Immature natural killer cell (primary cell): ENCODE data around the gene CPNE6. TPM values are rescaled to one million over a fixed set of nuclear protein-coding genes. Genes with fewer than 3 reads are reported as not detected.
A peak's percentile ranks its signal among the peaks of the same experiment; 100 is the strongest.
"Not testable (repeated sequence)": the region's sequence is repeated elsewhere in the genome, so short reads cannot be mapped to it uniquely, and the experiment has no call there.

Source experiments
- DNase-seq, 3 donors: peaks; one replicate each; pipeline ENCODE4 v3.0.0; 2022; ENCODE audit warnings: mixed read lengths in 1 of 3
- H3K27ac Mint-ChIP-seq, 6 donors: one replicate each; pipeline ENCODE4 v1.8.0; 2020; ENCODE audit warnings: mixed read lengths in 6 of 6, mild to moderate bottlenecking in 5 of 6, inconsistent platforms in 4 of 6, moderate library complexity in 3 of 6
- H3K27me3 Mint-ChIP-seq, 3 donors: one replicate each; pipeline ENCODE4 v1.8.0; 2020 to 2021; ENCODE audit warnings: low read depth in 3 of 3, mild to moderate bottlenecking in 3 of 3, mixed read lengths in 3 of 3, moderate library complexity in 3 of 3, inconsistent platforms in 1 of 3
- H3K36me3 Mint-ChIP-seq, 3 donors: one replicate each; pipeline ENCODE4 v1.8.0; 2020; ENCODE audit warnings: mixed read lengths in 3 of 3, inconsistent platforms in 2 of 3, mild to moderate bottlenecking in 2 of 3
- H3K4me1 Mint-ChIP-seq, 2 donors: one replicate each; pipeline ENCODE4 v1.8.0; 2020; ENCODE audit warnings: inconsistent platforms in 2 of 2, mild to moderate bottlenecking in 2 of 2, mixed read lengths in 2 of 2, moderate library complexity in 1 of 2
- H3K4me3 Mint-ChIP-seq, 5 donors: one replicate each; pipeline ENCODE4 v1.8.0; 2020; ENCODE audit warnings: mild to moderate bottlenecking in 5 of 5, mixed read lengths in 5 of 5, inconsistent platforms in 3 of 5, moderate library complexity in 3 of 5
- H3K9me3 Mint-ChIP-seq, 6 donors: one replicate each; pipeline ENCODE4 v1.8.0; 2020; ENCODE audit warnings: mild to moderate bottlenecking in 6 of 6, mixed read lengths in 6 of 6, inconsistent platforms in 4 of 6, moderate library complexity in 3 of 6
- polyA plus RNA-seq, 3 donors: library from polyadenylated mRNA; unstranded; fragments of 300-500 nt; fragmentation: Illumina TruSeq; gene quantifications; one replicate each; pipeline ENCODE4 v1.2.3, GENCODE V29; 2021

CPNE6 gene
- not detected for polyA plus RNA-seq

DNA sequence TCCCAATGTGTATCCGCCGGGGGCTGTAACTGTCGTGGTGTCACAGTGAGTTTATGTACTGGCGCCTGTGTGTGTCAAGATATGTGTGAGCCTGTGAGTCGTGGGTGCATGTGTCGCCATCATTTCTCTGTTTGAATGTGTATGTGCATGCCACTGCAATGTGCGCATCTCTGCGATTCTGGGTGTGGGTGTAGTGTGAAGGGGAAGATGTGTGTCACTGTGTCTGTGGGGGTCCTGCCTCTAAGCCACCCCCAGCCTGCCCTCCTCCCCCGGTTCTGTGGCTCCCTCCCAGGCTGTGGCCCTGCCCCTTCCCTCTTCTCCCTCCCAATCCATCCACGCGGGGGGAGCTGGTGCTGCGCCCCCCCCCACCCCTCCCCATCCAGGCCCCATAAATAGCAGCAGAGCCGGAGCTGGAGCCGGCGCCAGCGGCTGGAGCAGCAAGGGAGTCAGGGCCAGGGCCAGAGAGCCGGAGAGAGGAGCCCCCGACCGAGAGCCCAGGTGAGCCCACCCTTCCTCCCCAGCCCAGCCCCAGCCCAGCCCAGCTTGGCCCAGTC, at the start of gene CPNE6:
TSS of gene CPNE6 (plus strand) at position 419 of the 554 bp plus-strand sequence. CDS start 1,375 bp downstream, outside the sequence.
- Mint-ChIP-seq H3K4me1 (no peaks in the 10 kb centered on the region), H3K27ac (no peak within 1 kb of the TSS), H3K36me3 (peaks cover 0 to 13% (median 5%) of the 10 kb centered on the region in 3 donors), H3K27me3 (peaks cover 2 to 3% (median 2%) of the 10 kb centered on the region in 3 donors), H3K9me3 (no peaks in the 10 kb centered on the region), H3K4me3 (no peak within 1 kb of the TSS)
- DNase-seq: no peak

- not testable (repeated sequence) for H3K4me1 Mint-ChIP-seq, H3K27ac Mint-ChIP-seq, H3K27me3 Mint-ChIP-seq, H3K36me3 Mint-ChIP-seq, DNase-seq, H3K9me3 Mint-ChIP-seq, H3K4me3 Mint-ChIP-seq
Measured at GRCh38 chr14:24024939-24025418, 46.4 kb upstream of the CPNE6 start.

GRCh38 chr14:24029687-24030086, 41.7 kb upstream of the CPNE6 start:
- not testable (repeated sequence) for H3K27me3 Mint-ChIP-seq

DNA sequence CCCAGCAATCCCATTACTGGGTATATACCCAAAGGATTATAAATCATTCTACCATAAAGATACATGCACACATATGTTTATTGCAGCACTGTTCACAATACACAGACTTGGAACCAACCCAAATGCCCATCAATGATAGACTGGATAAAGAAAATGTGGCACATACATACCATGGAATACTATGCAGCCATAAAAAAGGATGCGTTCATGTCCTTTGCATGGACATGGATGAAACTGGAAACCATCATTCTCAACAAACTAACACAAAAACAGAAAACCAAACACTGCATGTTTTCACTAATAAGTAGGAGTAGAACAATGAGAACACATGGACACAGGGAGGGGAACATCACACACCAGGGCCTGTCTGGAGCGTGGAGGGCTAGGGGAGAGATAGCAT, 40.0 kb upstream of the CPNE6 start:
- not testable (repeated sequence) for H3K36me3 Mint-ChIP-seq
- H3K9me3 Mint-ChIP-seq: peaks cover 7 to 18% (median 12%) of the 10 kb centered on the region in 6 donors

More at GRCh38 chr14:24029687-24030086, 41.7 kb upstream of the CPNE6 start:
- not testable (repeated sequence) for H3K36me3 Mint-ChIP-seq, H3K4me1 Mint-ChIP-seq, H3K27ac Mint-ChIP-seq, H3K4me3 Mint-ChIP-seq, DNase-seq
- H3K9me3 Mint-ChIP-seq: peaks cover 7 to 18% (median 12%) of the 10 kb centered on the region in 6 donors

GRCh38 chr14:24032727-24033418, 38.5 kb upstream of the CPNE6 start:
- H3K36me3 Mint-ChIP-seq: peaks cover 0 to 8% (median 3%) of the 10 kb centered on the region in 3 donors
- peaks cover 0 to 5% (median 2%) of the 10 kb centered on the region in 3 donors for H3K27me3 Mint-ChIP-seq
- H3K27ac Mint-ChIP-seq: peak overlapping the region in 1 of 6 donors; percentile 40
- peaks cover 7 to 18% (median 12%) of the 10 kb centered on the region in 6 donors for H3K9me3 Mint-ChIP-seq
- DNase-seq: no peak
- no peak overlapping the region for H3K4me3 Mint-ChIP-seq
- H3K4me1 Mint-ChIP-seq: peaks cover 10 to 17% of the 10 kb centered on the region in 2 donors

More for the DNA sequence above, 40.0 kb upstream of the CPNE6 start:
- not testable (repeated sequence) for H3K27ac Mint-ChIP-seq, H3K4me1 Mint-ChIP-seq, DNase-seq, H3K4me3 Mint-ChIP-seq, H3K27me3 Mint-ChIP-seq

DNA sequence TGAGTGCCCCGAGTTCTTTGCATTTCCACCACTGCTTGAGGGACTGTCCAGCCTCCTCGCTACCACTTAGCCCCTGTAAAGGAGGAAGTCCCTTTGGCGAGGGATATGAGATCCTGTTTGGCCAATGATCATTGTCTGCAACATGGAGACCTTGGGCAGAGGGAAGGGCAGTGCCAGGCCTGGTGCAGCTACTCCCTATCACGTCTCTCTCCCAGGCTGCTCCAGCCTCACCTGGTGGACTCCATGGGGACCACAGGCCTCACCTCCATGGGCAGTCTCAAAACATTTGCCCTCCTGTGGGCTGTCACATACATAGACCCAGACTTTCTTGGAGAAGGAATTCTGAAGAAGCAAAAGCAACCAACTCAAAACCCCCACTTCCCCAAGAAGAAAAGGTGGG, 35.6 kb upstream of the CPNE6 start:
- H3K36me3 Mint-ChIP-seq, H3K27me3 Mint-ChIP-seq, DNase-seq: not testable (repeated sequence)
- Mint-ChIP-seq H3K4me1 (peaks cover 10 to 17% of the 10 kb centered on the region in 2 donors), H3K9me3 (peaks cover 7 to 17% (median 12%) of the 10 kb centered on the region in 6 donors), H3K4me3 (peak overlapping the region; percentile 93 to 99 (median 97)), H3K27ac (peak overlapping the region in 5 of 6 donors; percentile 34 to 83 (median 42))

- H3K9me3 Mint-ChIP-seq: peaks cover 7 to 12% (median 10%) of the 10 kb centered on the region in 6 donors
- H3K27me3 Mint-ChIP-seq: peaks cover 3 to 5% (median 4%) of the 10 kb centered on the region in 3 donors
- H3K4me1 Mint-ChIP-seq: peaks cover 10 to 17% of the 10 kb centered on the region in 2 donors
- H3K36me3 Mint-ChIP-seq: peaks cover 0 to 7% (median 3%) of the 10 kb centered on the region in 3 donors
- DNase-seq: peak; percentile 51 to 67 (median 64)
- H3K27ac Mint-ChIP-seq: peak overlapping the region; percentile 74 to 93 (median 89)
- H3K4me3 Mint-ChIP-seq: peak overlapping the region; percentile 93 to 99 (median 97)
Measured at GRCh38 chr14:24036169-24036962, 35.0 kb upstream of the CPNE6 start.

GRCh38 chr14:24036963-24037657, 34.3 kb upstream of the CPNE6 start:
- not testable (repeated sequence) for H3K36me3 Mint-ChIP-seq, H3K27me3 Mint-ChIP-seq, H3K9me3 Mint-ChIP-seq, DNase-seq
- H3K27ac Mint-ChIP-seq: peak overlapping the region; percentile 74 to 93 (median 89)
- peak overlapping the region; percentile 93 to 99 (median 97) for H3K4me3 Mint-ChIP-seq
- peaks cover 10 to 17% of the 10 kb centered on the region in 2 donors for H3K4me1 Mint-ChIP-seq

GRCh38 chr14:24037658-24038037, 33.7 kb upstream of the CPNE6 start:
- Mint-ChIP-seq H3K4me3 (peak overlapping the region in 1 of 5 donors; percentile 5), H3K27me3 (peaks cover 2 to 5% (median 5%) of the 10 kb centered on the region in 3 donors), H3K27ac (no peak overlapping the region), H3K4me1 (peaks cover 10 to 17% of the 10 kb centered on the region in 2 donors), H3K9me3 (peaks cover under 1 to 7% (median 2%) of the 10 kb centered on the region in 6 donors), H3K36me3 (no peaks in the 10 kb centered on the region)
- no peak for DNase-seq

GRCh38 chr14:24038686-24039085, 32.7 kb upstream of the CPNE6 start:
- Mint-ChIP-seq H3K27ac (peak overlapping the region in 1 of 6 donors; percentile 31), H3K27me3 (peaks cover 0 to 7% (median 5%) of the 10 kb centered on the region in 3 donors), H3K36me3 (no peaks in the 10 kb centered on the region), H3K4me3 (no peak overlapping the region), H3K9me3 (peaks cover 0 to 5% (median 0%) of the 10 kb centered on the region in 6 donors), H3K4me1 (peaks cover 10 to 17% of the 10 kb centered on the region in 2 donors)
- no peak for DNase-seq

GRCh38 chr14:24040692-24041091, 30.7 kb upstream of the CPNE6 start:
- Mint-ChIP-seq H3K36me3 (no peaks in the 10 kb centered on the region), H3K27me3 (peaks cover 0 to 9% (median 9%) of the 10 kb centered on the region in 3 donors), H3K9me3 (no peaks in the 10 kb centered on the region), H3K4me3 (no peak overlapping the region), H3K27ac (no peak overlapping the region), H3K4me1 (peaks cover 10 to 16% of the 10 kb centered on the region in 2 donors)
- DNase-seq: no peak

DNA sequence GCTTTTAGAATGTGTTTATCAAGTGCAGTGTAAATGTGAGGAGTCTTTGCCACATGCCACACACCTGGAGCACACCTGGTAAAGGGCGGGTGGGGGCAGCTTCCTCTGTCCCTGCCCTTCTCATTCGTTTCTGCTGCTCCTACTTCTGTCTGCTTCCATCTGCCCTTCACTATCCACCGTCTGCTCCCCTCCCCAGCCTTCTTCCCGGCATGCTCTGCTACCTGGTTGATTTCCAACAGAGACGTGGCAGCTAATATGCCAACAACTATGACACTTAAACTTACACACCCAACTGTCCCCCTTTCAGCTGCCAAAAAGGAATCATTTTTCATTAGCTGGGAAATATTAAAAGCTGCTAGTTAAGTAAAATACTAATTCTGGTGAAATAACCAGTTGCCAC, 28.6 kb upstream of the CPNE6 start:
- H3K4me1 Mint-ChIP-seq: no peaks in the 10 kb centered on the region
- no peak for DNase-seq
- H3K36me3 Mint-ChIP-seq: no peaks in the 10 kb centered on the region
- peaks cover 0 to 9% (median 7%) of the 10 kb centered on the region in 3 donors for H3K27me3 Mint-ChIP-seq
- H3K27ac Mint-ChIP-seq: no peak overlapping the region
- no peaks in the 10 kb centered on the region for H3K9me3 Mint-ChIP-seq
- H3K4me3 Mint-ChIP-seq: no peak overlapping the region

DNA sequence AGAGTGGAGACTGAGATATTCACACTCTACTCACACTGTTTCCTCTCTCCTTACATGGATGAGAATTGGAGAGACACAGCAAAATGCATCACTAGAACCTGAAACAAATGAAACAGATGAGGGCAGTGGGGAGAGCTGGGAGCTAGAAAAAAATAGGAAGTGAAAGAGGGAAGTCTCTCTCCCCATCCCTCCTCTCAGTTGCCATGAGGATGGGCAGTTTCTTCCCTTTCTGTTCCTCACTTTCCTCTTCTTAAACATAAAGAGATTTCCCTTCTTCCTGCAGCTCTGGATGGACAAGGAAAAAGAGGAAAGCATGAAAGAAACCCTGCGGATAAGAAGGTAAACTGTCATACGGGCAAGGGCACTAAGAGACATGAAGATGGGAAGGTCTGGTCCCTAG, 22.4 kb upstream of the CPNE6 start:
- not testable (repeated sequence) for DNase-seq, H3K27ac Mint-ChIP-seq, H3K36me3 Mint-ChIP-seq, H3K9me3 Mint-ChIP-seq
- peak overlapping the region in 2 of 5 donors; percentile 28 to 51 for H3K4me3 Mint-ChIP-seq
- peaks cover 0 to 13% (median 8%) of the 10 kb centered on the region in 3 donors for H3K27me3 Mint-ChIP-seq
- peaks cover 21 to 23% of the 10 kb centered on the region in 2 donors for H3K4me1 Mint-ChIP-seq
